GM21723 (cell line): Measurements from ENCODE around the gene FUCA1.
"Not testable (repeated sequence)": the region's sequence is repeated elsewhere in the genome, so short reads cannot be mapped to it uniquely, and the experiment has no call there.

Experiments used
- ATAC-seq: cut with Tn5 transposase; IDR thresholded peaks from one replicate; pipeline ENCODE4 v1.9.1; 2021; ENCODE audit warnings: mild to moderate bottlenecking, moderate library complexity; ENCODE audit not compliant: unreplicated experiment

FUCA1 gene

GRCh38 chr1:23803674-23804073 lies 64.4 kb downstream of the FUCA1 start:
- no peak for ATAC-seq

- ATAC-seq: not testable (repeated sequence)
These were observed 65.2 kb downstream of the FUCA1 start for GRCh38 chr1:23802809-23803342.

GRCh38 chr1:23801876-23802275 lies 66.2 kb downstream of the FUCA1 start:
- no peak for ATAC-seq

- ATAC-seq: no peak
These were observed 66.7 kb downstream of the FUCA1 start for GRCh38 chr1:23801338-23801748.

- peak; percentile 70 for ATAC-seq
These were observed 67.4 kb downstream of the FUCA1 start, which contains the start of gene GALE for GRCh38 chr1:23800400-23801337. Gene GALE, minus strand, starts transcription at chr1:23800754. Its CDS starts 1,747 bp downstream, at chr1:23799007.

- ATAC-seq: peak; percentile 6
These were observed 68.3 kb downstream of the FUCA1 start for GRCh38 chr1:23799570-23800399.

- no peak for ATAC-seq
These were observed 68.9 kb downstream of the FUCA1 start for GRCh38 chr1:23799255-23799569.

GRCh38 chr1:23798662-23799142 lies 69.4 kb downstream of the FUCA1 start:
- no peak for ATAC-seq

GRCh38 chr1:23797478-23798448 lies 70.3 kb downstream of the FUCA1 start:
- no peak for ATAC-seq

GRCh38 chr1:23796466-23797271 lies 71.4 kb downstream of the FUCA1 start:
- no peak for ATAC-seq

- no peak for ATAC-seq
These were observed 72.2 kb downstream of the FUCA1 start for GRCh38 chr1:23795676-23796465.
